GM20431 (cell line): ENCODE measurements around the gene CTBP2.
"Not testable (repeated sequence)": the region's sequence is repeated elsewhere in the genome, so short reads cannot be mapped to it uniquely, and the experiment has no call there.

Experiments
- in situ Hi-C: fragments of 300-500 bp; cut with MseI, MboI; formaldehyde crosslinking; loops from one replicate; pipeline ENCODE4 v1.15.0; 2020; ENCODE audit warnings: low sequenced_read_pairs; ENCODE audit not compliant: unreplicated experiment

The CTBP2 gene

GRCh38 chr10:125187238-125188194 is 27.2 kb upstream of the CTBP2 start:
- in situ Hi-C loops: no loop called here

GRCh38 chr10:125186431-125187170 is 26.2 kb upstream of the CTBP2 start:
- in situ Hi-C loops: no loop called here

- in situ Hi-C loops: not testable (repeated sequence)
Observed at GRCh38 chr10:125179107-125179506, 18.7 kb upstream of the CTBP2 start.

GRCh38 chr10:125177641-125178640 is 17.6 kb upstream of the CTBP2 start:
- in situ Hi-C loops: no loop called here

- in situ Hi-C loops: no loop called here
Observed at GRCh38 chr10:125175807-125176206, 15.4 kb upstream of the CTBP2 start.

GRCh38 chr10:125174360-125174759 is 14.0 kb upstream of the CTBP2 start:
- in situ Hi-C loops: no loop called here

- in situ Hi-C loops: no loop called here
Observed at GRCh38 chr10:125172694-125173093, 12.3 kb upstream of the CTBP2 start.

- in situ Hi-C loops: no loop called here
Observed at GRCh38 chr10:125171402-125172306, 11.3 kb upstream of the CTBP2 start.

- in situ Hi-C loops: no loop called here
Observed at GRCh38 chr10:125169915-125170314, 9.6 kb upstream of the CTBP2 start.

- in situ Hi-C loops: no loop called here
Observed at GRCh38 chr10:125169279-125169678, 8.9 kb upstream of the CTBP2 start.

- in situ Hi-C loops: no loop called here
Observed at GRCh38 chr10:125166658-125167057, 6.3 kb upstream of the CTBP2 start.

GRCh38 chr10:125165584-125166573 is 5.5 kb upstream of the CTBP2 start:
- in situ Hi-C loops: no loop called here

- in situ Hi-C loops: no loop called here
Observed at GRCh38 chr10:125164421-125164820, 4.1 kb upstream of the CTBP2 start.

- in situ Hi-C loops: no loop called here
Observed at GRCh38 chr10:125163803-125164202, 3.4 kb upstream of the CTBP2 start.

GRCh38 chr10:125163312-125163711 is 2.9 kb upstream of the CTBP2 start:
- in situ Hi-C loops: not testable (repeated sequence)

GRCh38 chr10:125162120-125162931 is 2.0 kb upstream of the CTBP2 start:
- in situ Hi-C loops: no loop called here

- in situ Hi-C loops: no loop called here
Observed at GRCh38 chr10:125161707-125162119, 1.4 kb upstream of the CTBP2 start.
